Amniotic stem cell (primary cell): ENCODE results near the gene LGALS4.
"Not testable (repeated sequence)": the region's sequence is repeated elsewhere in the genome, so short reads cannot be mapped to it uniquely, and the experiment has no call there.

ENCODE experiments used
- DNase-seq: peaks from one replicate; lab custom pipeline; 2025; lab: John Stamatoyannopoulos, UW

The LGALS4 gene

DNA sequence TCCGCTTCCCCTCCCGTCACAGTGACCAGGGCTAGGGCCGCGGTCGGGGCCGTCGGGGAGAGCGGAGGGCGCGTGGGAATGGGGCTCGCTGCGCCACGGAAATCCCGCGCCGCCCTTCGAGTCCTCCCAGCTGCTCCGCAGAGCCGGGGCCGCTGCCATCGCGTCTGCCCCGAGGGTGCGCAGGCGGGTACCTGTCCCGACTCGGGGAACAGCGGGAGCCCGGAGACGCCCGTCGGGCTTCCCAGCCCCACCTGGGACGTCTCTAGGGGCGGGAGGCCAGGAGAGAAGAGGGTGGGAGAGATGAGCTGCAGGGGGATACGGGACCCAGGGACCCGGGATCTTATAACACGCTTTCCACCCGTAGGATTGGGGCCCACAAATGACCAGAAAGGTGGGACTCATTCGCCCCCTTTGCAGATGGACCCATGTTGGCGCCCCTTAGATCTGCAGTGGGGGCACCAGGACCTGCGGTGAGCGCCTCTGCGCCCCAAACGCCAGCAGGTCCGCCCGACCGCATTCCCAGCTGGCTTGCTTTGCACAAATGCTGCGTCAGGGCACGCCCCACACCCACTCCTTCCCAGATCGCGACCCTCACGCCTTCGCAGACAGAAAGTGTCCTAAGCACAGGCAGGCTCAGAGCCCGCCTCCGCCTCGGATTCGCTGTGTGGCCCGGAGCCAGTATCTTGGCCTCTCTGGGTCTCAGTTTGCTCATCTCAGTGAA is 42.4 kb downstream of the LGALS4 start:
- not testable (repeated sequence) for DNase-seq

DNA sequence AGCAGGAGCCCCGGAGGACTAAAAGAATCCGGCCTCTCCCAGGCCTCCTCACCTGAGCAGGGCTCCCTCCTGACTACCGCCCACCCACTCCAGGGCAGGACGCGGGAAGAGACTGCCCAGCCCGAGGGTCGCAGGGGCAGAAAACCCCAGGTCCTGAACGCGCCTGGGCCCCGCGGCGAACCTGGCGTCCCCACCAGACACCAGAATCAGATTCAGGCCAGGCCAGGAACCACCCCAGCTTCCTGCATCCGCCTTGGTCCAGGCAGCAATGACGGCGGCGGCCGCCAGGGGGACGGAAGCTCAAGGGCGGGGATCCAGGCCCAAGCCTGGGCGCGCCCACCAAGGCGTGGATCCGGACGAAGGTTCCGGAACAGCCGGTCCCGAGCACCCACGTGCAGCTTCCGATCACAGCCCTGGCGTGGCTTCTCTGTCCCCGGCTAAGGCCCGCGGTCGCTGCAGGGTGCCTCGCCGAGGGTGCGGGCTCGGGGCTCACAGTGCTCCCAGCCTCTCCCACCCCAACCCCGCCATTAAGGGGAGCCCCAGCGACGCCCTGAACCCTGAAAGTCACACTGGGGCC is 43.0 kb downstream of the LGALS4 start:
- DNase-seq, result peak; percentile 4

DNA sequence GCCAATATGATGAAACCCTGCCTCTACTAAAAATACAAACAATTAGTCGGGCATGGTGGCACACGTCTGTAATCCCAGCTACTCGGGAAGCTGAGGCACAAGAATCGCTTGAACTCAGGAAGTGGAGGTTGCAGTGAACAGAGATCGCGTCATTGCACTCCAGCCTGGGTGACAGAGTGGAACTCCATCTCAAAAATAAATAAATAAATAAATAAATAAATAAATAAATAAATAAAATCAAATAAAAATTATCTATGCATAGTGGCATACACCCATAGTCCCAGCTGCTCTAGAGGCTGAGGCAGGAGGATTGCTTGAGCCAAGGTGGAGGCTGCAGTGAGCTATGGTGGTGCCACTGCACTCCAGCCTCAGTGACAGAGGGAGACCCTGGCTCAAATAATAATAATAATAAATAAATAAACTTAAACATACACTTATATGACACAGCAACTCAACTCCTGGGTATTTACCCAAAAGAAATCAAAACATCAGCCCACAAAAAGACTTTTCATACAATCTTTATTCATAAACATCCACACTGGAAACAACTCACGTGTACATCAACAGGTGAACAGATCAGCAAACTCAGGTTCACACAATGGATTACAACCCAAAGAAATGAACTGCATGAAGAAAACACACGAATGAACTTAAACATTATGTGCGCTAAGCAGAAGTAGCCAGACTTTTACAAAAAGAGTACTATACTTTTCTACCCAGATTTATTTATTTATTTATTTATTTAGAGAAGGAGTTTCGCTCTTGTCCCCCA is 46.3 kb downstream of the LGALS4 start:
- no peak for DNase-seq

DNA sequence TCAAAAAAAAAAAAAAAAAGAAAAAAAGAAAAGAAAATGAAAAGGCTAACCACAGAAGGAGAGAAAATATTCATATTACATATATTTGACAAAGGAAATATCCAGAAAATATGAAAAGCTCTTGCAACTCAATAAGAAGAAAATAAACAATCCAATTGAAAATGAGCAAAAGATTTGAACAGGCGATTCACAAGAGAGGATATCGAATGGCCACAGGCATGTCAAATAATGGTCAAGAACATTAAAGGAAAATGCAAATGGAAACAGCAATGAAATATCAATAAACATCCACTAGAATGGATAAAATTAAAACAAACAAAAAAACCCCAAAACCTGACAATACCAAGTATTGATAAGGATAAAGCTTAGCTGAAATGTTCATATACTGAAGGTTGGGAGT is 47.5 kb downstream of the LGALS4 start:
- no peak for DNase-seq

DNA sequence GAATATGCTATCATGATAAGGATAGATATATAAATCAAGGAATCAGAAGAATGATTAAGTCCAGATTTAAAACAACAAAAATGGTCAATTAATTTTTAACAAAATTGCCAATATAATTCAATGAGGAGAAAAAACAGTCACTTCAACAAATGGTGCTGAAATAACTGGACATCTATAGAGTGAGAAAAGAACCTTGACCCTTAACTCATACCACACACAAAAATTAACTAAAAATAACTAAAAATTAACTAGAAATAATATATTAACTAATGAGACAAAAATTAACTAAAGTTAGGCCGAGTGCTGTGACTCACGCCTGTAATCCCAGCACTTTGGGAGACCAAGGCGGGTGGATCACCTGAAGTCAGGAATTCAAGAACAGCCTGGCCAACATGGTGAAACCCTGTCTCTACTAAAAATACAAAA is 48.9 kb downstream of the LGALS4 start:
- no peak for DNase-seq

DNA sequence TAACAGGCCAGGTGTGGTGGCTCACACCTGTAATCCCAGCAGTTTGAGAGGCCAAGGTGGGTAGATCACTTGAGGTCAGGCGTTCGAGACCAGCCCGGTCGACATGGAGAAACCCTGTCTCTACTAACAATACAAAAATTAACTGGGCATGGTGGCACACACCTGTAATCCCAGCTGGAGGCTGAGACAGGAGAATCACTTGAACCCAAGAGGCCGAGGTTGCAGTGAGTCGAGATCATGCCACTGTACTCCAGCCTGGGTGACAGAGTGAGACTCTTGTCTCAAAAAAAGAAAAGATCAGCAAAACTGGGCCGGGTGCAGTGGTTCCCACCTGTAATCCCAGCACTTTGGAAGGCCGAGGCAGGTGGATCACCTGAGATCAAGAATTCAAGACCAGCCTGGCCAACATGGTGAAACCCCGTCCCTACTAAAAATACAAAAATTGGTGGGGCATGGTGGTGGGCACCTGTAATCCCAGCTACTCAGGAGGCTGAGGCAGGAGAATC is 50.8 kb downstream of the LGALS4 start:
- DNase-seq, result not testable (repeated sequence)

DNA sequence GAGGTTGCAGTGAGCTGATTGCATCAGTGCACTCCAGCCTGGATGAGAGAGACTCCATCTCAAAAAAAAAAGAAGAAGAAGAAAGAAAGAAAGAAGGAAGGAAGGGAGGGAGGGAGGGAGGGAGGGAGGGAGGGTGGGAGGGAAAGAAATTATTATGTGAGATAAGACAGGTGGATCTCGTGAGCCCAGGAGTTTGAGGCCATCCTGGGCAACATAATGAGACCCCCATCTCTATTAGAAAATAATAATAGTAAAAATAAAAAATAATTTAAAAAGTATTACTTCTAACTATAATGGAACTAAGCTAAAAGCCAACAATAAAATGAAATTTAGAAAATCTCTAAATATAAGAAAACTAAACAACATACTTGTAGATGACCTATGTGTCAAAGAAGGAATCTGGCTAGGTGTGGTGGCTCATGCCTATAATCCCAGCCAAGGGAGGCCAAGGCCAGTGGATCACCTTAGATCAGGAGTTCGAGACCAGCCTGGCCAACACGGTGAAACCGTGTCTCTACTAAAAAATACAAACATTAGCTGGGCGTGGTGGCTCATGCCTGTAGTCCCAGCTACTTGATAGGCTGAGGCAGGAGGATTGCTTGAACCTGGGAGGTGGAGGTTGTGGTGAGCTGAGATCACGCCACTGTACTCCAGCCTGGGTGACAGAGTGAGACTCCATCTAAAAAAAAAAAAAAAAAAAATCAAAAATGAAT is 51.8 kb downstream of the LGALS4 start:
- DNase-seq, result not testable (repeated sequence)

DNA sequence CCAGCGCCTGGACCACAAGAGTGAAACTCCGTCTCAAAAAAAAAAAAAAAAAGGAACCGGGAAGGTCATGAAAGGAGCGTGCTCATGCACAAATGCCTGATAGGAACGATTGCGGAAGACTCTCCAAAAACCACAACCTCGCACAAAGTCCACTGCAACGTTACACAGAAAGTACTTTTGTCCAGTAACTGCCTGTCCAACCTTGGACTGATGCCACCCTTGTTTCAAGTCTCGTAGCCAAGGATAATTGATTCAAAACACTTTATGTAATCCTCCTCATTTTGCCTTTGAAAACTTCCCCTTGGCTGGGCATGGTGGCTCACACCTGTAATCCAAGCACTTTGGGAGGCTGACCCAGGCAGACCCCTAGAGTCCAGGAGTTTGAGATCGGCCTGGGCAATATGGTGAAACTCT is 53.1 kb downstream of the LGALS4 start:
- DNase-seq, result no peak

DNA sequence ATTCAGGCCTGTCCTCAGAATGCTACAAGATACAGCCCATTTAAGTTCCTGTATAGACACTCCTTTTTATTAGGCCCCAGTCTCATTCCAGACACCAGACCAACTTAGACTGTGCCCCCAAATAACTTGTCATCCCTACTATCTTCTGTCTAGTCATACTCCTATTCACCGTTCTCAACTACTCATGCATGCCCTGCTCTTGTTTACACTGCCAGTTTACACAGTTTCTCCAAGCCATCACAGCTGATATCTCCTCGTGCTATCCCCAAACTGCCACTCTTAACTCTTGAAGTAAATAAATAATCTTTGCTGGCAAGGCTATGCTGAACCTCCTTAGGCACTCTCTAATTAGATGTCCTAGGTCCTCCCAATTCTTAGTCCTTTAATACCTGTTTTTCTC is 58.5 kb downstream of the LGALS4 start:
- DNase-seq, result not testable (repeated sequence)

DNA sequence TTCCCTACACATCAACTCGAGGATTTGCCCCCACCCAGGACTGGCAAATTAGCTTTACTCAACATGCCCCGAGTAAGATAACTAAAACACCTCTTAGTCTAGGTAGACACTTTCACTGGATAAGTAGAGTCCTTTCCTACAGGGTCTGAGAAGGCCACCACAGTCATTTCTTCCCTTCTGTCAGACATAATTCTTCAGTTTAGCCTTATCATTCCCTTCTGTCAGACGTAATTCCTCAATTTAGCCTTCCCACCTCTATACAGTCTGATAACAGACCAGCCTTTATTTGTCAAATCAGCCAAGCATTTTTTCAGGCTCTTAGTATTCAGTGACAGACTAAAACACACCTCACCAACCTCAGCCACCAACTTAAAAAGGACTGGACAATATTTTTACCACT is 59.0 kb downstream of the LGALS4 start:
- DNase-seq, result not testable (repeated sequence)
